ENCODE results near the gene SAV1.

DNA sequence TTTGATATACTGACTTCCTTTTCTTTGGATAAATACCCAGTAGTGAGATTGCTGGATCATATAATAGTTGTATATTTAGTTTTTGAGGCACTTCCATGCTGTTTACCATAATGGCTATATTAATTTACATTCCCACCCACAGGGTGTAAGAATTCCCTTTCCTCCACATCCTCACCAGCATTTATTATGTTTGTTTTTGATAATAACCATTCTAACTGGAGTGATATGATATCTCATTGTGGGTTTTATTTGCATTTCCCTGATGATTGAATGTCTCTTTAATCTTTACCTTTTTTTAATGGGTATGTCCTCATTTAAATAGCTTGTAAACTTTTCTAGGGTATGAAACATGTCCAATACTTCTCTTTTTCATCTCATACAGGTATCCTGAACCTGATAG, 11.6 kb upstream of the SAV1 start:
- TF ChIP-seq, protein P1, sequence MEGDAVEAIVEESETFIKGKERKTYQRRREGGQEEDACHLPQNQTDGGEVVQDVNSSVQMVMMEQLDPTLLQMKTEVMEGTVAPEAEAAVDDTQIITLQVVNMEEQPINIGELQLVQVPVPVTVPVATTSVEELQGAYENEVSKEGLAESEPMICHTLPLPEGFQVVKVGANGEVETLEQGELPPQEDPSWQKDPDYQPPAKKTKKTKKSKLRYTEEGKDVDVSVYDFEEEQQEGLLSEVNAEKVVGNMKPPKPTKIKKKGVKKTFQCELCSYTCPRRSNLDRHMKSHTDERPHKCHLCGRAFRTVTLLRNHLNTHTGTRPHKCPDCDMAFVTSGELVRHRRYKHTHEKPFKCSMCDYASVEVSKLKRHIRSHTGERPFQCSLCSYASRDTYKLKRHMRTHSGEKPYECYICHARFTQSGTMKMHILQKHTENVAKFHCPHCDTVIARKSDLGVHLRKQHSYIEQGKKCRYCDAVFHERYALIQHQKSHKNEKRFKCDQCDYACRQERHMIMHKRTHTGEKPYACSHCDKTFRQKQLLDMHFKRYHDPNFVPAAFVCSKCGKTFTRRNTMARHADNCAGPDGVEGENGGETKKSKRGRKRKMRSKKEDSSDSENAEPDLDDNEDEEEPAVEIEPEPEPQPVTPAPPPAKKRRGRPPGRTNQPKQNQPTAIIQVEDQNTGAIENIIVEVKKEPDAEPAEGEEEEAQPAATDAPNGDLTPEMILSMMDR (conservative IDR thresholded peaks at IDR 0.05; ENCODE audit: low read length): no peak
- TF ChIP-seq EZH2phosphoT487 (IDR thresholded peaks at IDR 0.05; ENCODE audit: borderline replicate concordance): no peak

Measured in Loucy (cell line).